ENCODE results near the gene RPL41. TPM values are rescaled to one million over a fixed set of nuclear protein-coding genes. Genes with fewer than 3 reads are reported as not detected.

Gene RPL41
- total and polyA plus RNA-seq, 9 of the 15 experiments (the other 6 are each of a cell fraction or from before 2014, with no cell fraction given) = 3,403 to 11,276 (median 5,604) TPM

DNA sequence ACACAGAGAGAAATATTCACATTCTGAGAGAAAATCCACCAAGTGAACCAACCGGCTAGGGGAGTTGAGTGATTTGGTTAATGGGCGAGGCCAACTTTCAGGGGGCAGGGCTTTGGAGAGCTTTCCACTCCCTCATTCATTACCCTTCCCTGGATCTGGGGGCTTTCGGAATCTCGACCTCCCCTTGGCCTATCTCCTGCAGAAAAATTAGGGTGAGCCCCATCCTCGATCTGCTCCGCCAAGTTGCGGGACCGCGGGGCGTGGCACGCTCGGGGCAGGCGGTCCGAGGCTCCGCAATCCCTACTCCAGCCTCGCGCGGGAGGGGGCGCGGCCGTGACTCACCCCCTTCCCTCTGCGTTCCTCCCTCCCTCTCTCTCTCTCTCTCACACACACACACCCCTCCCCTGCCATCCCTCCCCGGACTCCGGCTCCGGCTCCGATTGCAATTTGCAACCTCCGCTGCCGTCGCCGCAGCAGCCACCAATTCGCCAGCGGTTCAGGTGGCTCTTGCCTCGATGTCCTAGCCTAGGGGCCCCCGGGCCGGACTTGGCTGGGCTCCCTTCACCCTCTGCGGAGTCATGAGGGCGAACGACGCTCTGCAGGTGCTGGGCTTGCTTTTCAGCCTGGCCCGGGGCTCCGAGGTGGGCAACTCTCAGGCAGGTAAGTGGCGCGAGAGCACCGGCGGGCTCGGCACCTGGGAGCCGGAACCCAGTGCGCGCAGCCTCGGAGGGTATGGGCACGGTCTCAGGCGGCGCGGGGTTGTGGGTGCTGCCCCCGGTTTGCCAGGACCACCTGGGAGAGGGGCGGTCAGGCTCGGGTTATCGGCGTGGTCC lies 36.5 kb upstream of the RPL41 start, which contains the start of gene ERBB3:
Gene ERBB3, plus strand, starts transcription at position 443 of the 833 bp plus-strand sequence. Its CDS starts 136 bp downstream, at position 579.
- H3K9ac ChIP-seq (ENCODE audit: insufficient read depth in 1 of 2, low read depth in 2 of 2, low read length in 2 of 2) = peak within 1 kb of the TSS; percentile 48 to 90
- BruUV-seq (replicated peaks) = TSS peak; percentile 54
- DNase-seq (ENCODE audit: extremely low read depth in 1 of 4, low spot score in 3 of 4) = peak; percentile 90 to 94 (median 94)
- in situ Hi-C loops (cut with MboI) (no loop called here), intact Hi-C loops (cut with micrococcal nuclease) (no loop called here)
- FAIRE-seq = peak; percentile 73
- H3K79me2 ChIP-seq (ENCODE audit: control insufficient read depth, insufficient read depth, low read length) = no peaks in the 10 kb centered on the region
- H3K4me3 ChIP-seq = peak within 1 kb of the TSS; percentile 51
- H3K4me2 ChIP-seq (ENCODE audit: insufficient read depth, low read length) = peak within 1 kb of the TSS; percentile 89
- no peaks in the 10 kb centered on the region; a peak in 1 of 5 replicates for H3K27me3 ChIP-seq (ENCODE audit: control insufficient read depth in 2 of 2, insufficient read depth in 2 of 2, low read length in 2 of 2)
- H2AFZ ChIP-seq (ENCODE audit: low read depth, low read length) = peak within 1 kb of the TSS; percentile 84
- H3K9me3 ChIP-seq (replicated peaks; ENCODE audit: control insufficient read depth, insufficient read depth, low read depth, low read length) = no peaks in the 10 kb centered on the region
- H3K4me1 ChIP-seq (replicated peaks in 1 of 2; ENCODE audit: control insufficient read depth in 2 of 2, insufficient read depth in 2 of 2, low read length in 2 of 2) = peaks cover 32 to 40% of the 10 kb centered on the region in 2 experiments
- POLR2A ChIA-PET = interaction anchor here (0.6 to 1.8 kb wide), 7 partner anchors 12 to 78 kb away, joined by 3 to 10 read pairs (median 4); partner anchors contain the start of genes MYL6 and PA2G4
- CTCF ChIA-PET (ENCODE audit: low intra/inter-chr PET ratio) = interaction anchor here (0.6 kb wide), 1 partner anchor 32 kb away, joined by 4 read pairs; no protein-coding TSS in a partner anchor
- WGBS (ENCODE audit: insufficient coverage, low coverage, missing lambda C conversion rate) = 1% methylated on average over 57 of the region's 59 CpGs
- H3K9me1 ChIP-seq (ENCODE audit: control insufficient read depth, insufficient read depth, low read length) = no peaks in the 10 kb centered on the region
- H4K20me1 ChIP-seq (replicated peaks; ENCODE audit: control insufficient read depth, insufficient read depth, low read length) = no peaks in the 10 kb centered on the region
- no peak within 1 kb of the TSS for H3K27ac ChIP-seq (ENCODE audit: extremely low read depth, low read depth, low read length)
- ATAC-seq = peak; percentile 91
- no peaks in the 10 kb centered on the region for H3K36me3 ChIP-seq (ENCODE audit: control insufficient read depth, insufficient read depth, low read length)
- TF ChIP-seq, protein P1, sequence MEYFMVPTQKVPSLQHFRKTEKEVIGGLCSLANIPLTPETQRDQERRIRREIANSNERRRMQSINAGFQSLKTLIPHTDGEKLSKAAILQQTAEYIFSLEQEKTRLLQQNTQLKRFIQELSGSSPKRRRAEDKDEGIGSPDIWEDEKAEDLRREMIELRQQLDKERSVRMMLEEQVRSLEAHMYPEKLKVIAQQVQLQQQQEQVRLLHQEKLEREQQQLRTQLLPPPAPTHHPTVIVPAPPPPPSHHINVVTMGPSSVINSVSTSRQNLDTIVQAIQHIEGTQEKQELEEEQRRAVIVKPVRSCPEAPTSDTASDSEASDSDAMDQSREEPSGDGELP (CRISPR knock-in tag; IDR thresholded peaks at IDR 0.05; ENCODE audit: borderline replicate concordance) = peak; percentile 80; the same call in 1 of the 2 replicates
- TF ChIP-seq ATF3 (IDR thresholded peaks at IDR 0.05) (peak; percentile 92), ATF3 (CRISPR knock-in tag; conservative IDR thresholded peaks at IDR 0.05) (peak; percentile 91), FOXK1 (CRISPR knock-in tag; IDR thresholded peaks at IDR 0.05; ENCODE audit: borderline replicate concordance) (peak; percentile 61; the same call in 1 of the 2 replicates), ESRRA (IDR thresholded peaks at IDR 0.05; ENCODE audit: borderline replicate concordance, low read depth) (peak; percentile 22; the same call in 1 of the 2 replicates), HDAC6 (IDR thresholded peaks at IDR 0.05; ENCODE audit: low read depth, low read length) (no peak), HNRNPLL (IDR thresholded peaks at IDR 0.05; ENCODE audit: low read depth, low read length, poor library complexity, severe bottlenecking) (peak; percentile 20), BRD4 (IDR thresholded peaks at IDR 0.05) (no peak), BRD9 (IDR thresholded peaks at IDR 0.05; ENCODE audit: low read depth, partially characterized antibody) (no peak), POLR2B (IDR thresholded peaks at IDR 0.05; ENCODE audit: low read depth, partially characterized antibody) (peak; percentile 29), HMGN3 (IDR thresholded peaks at IDR 0.05; ENCODE audit: borderline replicate concordance, extremely low read depth, insufficient read length, low read depth, low read length) (peak; percentile 77), PKNOX1 (IDR thresholded peaks at IDR 0.05) (peak; percentile 31; the same call in 1 of the 2 replicates), XRCC5 (IDR thresholded peaks at IDR 0.05; ENCODE audit: low read depth, low read length) (peak; percentile 75), ZNF668 (CRISPR knock-in tag; IDR thresholded peaks at IDR 0.05) (no peak), HDAC8 (tag; IDR thresholded peaks at IDR 0.05) (peak; percentile 26; the same call in 1 of the 2 replicates)
- TF ChIP-seq, protein P2, sequence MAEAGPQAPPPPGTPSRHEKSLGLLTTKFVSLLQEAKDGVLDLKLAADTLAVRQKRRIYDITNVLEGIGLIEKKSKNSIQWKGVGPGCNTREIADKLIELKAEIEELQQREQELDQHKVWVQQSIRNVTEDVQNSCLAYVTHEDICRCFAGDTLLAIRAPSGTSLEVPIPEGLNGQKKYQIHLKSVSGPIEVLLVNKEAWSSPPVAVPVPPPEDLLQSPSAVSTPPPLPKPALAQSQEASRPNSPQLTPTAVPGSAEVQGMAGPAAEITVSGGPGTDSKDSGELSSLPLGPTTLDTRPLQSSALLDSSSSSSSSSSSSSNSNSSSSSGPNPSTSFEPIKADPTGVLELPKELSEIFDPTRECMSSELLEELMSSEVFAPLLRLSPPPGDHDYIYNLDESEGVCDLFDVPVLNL (CRISPR knock-in tag; IDR thresholded peaks at IDR 0.05; ENCODE audit: low read depth) = 0 out of 2 replicates have a peak, but pooled peaks have one; percentile 31

Data from K562 (cell line).